Measurements from ENCODE around the gene PHACTR2.
A peak's percentile ranks its signal among the peaks of the same experiment; 100 is the strongest.
"Not testable (repeated sequence)": the region's sequence is repeated elsewhere in the genome, so short reads cannot be mapped to it uniquely, and the experiment has no call there.

PHACTR2 gene

DNA sequence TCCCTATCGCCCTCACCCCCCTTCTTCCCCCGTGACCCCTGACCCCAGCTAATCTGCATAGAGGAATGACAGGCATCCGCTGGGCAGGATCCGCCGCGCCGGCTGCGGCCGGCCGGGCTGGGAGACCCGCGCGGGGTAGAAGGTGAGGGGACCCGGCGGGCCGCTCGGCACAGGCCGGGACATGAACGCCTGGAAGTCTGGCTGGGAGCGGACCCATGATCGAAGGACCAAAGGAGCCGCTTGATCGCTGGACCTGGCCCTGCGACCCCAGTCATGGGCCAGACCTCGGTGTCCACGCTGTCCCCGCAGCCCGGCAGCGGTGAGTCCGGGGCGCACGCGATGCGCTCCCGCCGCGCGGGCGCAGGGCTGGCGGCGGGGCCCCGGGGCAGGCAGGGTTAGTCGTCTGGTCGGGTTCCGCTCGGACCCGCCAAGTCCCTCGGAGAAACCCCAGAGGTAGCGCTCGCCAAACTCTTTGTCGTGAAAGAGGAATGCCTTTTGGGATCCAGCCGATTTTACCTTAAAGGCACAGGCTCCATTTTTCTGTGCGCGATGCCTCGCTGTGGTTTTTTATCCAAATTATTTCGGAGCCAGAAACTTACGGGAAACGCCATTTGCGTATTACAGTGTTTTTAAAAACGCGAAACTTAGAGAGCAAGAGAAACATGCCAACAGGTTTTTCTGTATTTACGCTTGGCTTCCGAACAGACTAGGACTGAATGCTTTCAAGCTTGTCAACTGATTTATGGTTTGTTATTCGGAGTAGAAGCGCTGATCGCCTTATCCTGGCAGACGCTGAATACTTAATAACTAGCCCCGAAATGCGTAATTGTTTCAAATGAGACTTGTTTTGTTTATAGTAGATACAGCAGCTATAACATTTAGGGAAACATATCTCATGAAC lies at the start of gene PHACTR2:
PHACTR2 (plus strand) TSS at position 75 of the 901 bp plus-strand sequence; CDS start at position 274, 199 bp downstream.
- DNase-seq (ENCODE audit: low read depth in 2 of 2): peak in 1 of 2 donors; percentile 46

DNA sequence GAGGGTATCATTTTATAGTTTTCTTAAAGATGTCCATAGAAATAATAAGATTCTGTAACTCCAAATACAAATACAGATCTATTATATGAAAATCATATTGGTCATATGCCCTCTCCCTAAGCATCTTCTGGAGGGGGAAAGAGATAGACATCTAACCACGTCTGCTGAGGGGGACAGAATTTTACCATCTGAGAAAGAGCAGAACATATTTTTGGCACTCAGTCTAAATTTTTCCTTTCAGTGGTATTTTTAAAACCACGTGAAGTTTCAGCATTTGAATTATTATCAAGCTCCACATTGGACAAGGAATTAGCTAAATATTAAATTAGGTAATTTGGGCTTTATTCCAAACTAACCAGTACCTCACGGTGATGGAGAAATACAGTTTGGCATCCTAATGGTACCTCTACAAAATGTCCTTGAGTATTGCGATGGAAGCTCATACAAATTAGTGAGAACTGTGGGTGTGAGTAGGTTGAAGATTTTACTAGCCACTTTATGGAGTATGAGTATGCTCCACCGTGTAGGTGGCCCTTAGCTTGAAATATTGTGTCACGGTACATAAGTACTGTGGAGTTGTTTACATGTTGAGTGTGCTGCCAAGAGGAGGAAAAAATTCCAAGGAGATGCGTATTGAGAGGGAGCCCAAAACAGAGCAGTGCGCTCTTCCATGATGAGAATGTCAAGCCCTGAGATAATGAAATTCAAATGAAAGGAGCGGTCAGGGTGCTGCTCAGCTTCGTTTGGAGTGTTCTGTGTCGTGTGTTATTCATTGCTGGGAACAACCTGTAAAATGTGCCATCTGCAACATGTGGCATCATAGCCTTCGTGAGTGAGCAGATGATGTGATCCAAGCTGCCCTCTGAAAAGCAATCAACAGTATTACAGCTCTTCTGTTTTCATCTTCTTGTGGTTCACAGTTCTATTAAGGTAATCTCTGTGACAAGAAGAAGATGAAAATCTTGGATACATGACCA lies 48.4 kb upstream of the PHACTR2 start:
- DNase-seq (ENCODE audit: low read depth in 2 of 2): no peak

DNA sequence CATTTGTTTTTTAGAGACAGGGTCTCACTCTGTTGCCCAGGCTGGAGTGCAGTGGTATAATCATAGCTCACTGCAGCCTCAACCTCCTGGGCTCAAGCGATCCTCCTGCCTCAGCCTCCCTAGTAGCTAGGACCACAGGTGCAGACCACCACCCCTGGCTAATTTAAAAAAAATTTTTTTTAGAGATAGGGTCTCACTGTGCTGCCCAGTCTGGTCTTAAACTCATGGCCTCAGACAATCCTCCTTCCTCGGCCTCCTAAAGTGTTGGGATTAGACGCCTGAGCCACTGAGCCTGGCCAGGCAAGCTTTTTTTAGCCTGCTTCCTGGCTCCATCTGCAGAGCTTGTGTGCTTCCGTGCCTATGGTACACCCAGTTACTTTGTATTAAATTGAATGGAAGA lies 46.6 kb upstream of the PHACTR2 start:
- DNase-seq (ENCODE audit: low read depth in 2 of 2): not testable (repeated sequence)

DNA sequence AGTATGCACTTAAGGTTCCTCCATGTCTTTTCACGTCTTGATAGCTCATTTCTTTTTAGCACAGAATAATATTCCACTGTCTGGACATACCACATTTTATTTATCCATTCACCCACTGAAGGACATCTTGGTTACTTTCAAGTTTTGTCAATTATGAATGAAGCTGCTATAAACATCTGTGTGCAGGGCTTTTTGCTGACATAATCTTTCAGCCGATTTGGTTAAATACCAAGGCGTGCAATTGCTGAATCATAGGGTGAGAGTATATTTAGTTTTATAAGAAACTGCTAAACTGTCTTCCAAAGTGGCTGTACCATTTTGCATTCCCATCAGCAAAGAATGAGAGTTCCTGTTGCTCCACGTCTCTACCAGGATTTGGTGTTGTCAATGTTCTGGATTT lies 44.9 kb upstream of the PHACTR2 start:
- no peak for DNase-seq (ENCODE audit: low read depth in 2 of 2)

GRCh38 chr6:143634486-143634885 lies 43.3 kb upstream of the PHACTR2 start:
- DNase-seq (ENCODE audit: low read depth in 2 of 2): no peak

DNA sequence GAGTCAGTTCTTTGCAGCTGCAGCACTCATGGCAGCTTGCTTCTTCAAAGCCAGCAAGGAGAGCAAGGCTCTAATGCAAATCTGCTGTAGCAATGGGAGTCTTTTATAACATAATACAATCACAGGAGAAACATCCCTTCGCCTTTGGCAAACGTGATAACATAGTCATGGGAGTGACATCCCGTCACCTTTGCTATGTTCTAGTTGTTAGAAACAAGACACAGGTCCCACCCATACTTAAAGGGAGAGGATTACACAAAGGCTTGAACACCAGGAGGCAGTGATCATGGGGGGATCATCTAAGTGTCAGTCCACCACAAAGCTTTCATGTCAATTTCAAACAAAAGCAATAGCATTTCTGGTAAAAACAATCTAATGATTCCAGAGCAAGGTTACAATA lies 40.1 kb upstream of the PHACTR2 start:
- no peak for DNase-seq (ENCODE audit: low read depth in 2 of 2)

DNA sequence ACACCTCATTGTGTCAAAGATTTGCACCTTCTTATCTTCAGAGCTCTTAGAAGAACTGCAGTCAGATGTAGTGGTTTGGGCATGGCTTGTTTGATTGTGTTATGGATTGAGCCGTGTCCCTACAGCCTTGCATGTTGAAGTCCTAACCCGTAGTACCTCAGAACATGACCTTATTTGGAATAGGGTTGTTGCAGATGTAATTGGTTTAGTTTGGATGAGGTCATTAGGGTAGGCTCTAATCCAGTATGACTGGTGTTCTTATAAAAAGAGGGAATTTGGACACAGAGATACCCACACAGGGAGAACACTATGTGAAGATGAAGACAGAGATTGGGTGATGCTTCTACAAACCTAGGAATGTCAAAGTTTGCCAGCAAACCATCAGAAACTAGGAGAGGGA lies 35.4 kb upstream of the PHACTR2 start:
- no peak for DNase-seq (ENCODE audit: low read depth in 2 of 2)

DNA sequence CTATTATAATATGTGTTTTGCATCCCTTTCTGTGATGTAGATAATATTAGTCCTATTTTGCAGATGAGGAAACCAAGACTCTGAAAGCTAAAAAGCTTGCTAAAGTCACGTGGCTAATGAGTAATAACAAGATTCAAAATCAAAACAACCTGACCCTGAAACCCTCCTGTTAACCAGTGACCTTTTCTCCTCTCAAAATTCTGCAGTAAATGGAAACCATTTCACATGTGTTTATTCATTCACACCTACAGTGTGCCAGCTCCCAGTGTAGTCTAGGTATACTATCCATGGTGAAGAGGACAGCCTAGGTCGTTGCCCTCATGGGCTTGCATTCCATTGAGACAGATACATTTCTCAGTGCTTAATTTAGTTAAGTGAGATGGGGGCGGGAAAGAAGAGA lies 30.6 kb upstream of the PHACTR2 start:
- DNase-seq (ENCODE audit: low read depth in 2 of 2): no peak

DNA sequence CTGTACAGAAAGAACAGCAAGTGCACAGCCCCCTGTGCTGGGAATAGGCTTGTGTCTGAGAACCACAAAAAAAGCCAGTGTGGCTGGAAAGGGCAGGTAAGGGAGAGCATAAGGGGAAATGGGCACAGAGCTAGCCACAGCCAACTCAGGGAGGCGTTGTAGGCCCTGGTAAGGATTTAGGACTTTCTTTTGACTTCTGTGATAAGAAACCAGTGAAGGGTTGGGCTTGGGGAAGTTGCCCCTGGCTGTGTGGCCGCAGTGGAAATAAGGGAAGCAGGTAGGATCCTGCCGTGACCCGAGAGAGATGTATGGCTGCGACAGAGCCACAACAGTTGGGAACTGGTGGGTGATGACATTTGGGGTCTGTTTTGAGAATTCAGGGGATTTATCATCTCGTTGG lies 30.0 kb upstream of the PHACTR2 start:
- DNase-seq (ENCODE audit: low read depth in 2 of 2): no peak

DNA sequence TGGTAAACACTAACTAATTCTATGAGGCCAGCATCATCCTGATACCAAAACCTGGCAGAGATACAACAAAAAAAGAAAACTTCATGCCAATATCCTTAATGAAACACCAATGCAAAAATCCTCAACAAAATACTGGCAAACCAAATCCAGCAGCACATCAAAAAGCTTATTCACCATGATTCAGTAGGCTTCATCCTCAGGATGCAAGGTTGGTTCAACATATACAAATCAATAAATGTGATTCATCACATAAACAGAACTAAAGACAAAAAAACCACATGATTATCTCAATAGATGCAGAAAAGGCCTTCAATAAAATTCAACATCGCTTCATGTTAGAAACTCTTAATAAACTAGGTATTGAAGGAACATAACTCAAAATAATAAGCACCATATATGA lies 28.4 kb upstream of the PHACTR2 start:
- not testable (repeated sequence) for DNase-seq (ENCODE audit: low read depth in 2 of 2)

DNA sequence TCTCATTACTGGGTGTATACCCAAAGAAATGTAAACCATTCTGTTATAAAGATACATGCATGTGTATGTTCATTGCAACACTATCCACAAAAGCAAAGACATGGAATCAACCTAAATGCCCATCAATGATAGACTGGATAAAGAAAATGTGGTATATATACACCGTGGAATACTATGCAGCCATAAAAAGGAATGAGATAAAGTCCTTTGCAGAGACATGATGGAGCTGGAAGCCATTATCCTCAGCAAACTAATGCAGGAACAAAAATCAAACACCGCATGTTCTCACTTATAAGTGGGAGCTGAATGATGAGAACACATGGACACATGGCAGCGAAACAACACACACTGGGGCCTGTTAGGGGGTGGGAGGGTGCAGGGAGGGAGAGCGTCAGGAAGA lies 26.4 kb upstream of the PHACTR2 start:
- DNase-seq (ENCODE audit: low read depth in 2 of 2): not testable (repeated sequence)

DNA sequence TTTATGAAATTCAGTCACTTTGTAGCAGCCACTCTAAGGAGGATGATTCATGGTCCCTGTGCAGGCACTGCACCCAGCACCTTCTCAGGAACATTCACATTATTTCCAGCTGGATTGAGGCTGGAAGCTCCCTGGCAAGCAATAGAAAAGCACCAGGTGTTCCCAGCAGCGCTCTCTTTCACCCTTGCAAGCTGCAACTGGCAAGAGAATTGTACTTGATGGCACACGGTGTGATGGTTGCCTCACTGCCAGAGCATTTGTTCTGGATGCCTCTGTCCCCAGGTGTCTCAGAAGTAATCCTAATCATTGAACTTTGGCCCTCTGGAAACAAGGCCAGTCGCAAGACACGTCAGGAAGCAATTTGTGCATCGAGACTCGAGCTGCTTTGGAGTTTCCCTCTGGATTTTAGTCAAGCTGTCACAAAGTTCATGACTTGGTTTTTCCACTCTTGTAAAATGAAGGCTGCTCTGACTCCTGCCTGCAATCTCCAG lies 24.9 kb upstream of the PHACTR2 start:
- no peak for DNase-seq (ENCODE audit: low read depth in 2 of 2)

DNA sequence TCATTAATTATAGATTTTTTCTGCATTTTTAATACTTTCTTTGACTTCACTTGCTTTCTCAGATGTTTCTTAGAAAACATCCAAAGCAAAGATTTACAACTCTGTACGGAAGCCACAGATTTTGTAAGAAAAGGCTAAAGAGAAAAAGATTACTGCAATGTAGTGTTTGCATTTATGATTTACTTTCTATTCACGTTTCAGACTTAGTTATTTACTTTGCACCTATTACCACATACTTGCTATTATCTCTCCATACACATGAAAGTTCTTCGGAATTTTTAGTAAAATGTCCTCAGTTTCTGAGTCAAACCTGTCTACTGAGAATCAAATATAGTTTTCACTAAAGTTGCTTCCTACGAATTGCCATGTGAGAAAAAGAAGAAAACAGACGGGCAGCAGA lies 22.2 kb upstream of the PHACTR2 start:
- no peak for DNase-seq (ENCODE audit: low read depth in 2 of 2)

DNA sequence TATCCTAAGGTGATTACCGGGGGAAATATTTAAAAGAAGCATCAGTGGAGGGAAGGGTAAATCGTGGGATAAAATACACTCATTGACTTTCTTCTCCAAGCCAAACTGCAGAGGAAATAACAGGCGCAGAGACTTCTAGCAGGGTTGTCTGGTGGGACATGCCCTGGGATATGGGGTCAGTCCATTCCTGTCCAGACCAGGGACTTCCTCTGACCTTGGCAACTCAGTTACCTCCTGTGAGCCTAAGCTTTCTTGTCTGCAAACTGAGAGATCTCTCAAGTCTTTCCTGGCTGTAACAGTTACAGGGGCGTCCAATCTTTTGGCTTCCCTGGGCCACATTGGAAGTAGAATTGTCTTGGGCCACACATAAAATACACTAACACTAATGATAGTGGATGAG lies 21.7 kb upstream of the PHACTR2 start:
- DNase-seq (ENCODE audit: low read depth in 2 of 2): no peak

- DNase-seq (ENCODE audit: low read depth in 2 of 2): no peak
These were observed 20.0 kb upstream of the PHACTR2 start for GRCh38 chr6:143657809-143658208.

DNA sequence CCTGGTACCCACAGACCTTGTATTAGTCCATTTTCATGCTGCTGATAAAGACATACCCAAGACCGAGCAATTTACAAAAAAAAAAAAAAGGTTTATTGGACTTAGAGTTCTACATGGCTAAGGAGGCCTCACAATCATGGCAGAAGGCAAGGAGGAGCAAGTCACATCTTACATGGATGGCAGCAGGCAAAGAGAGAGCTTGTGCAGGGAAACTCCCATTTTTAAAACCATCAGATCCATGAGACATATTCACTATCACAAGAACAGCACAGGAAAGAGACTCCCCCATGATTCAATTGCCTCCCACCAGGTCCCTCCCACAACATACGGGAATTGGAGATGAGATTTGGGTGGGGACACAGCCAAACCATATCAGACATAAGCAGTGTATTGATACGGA lies 17.6 kb upstream of the PHACTR2 start:
- not testable (repeated sequence) for DNase-seq (ENCODE audit: low read depth in 2 of 2)

- DNase-seq (ENCODE audit: low read depth in 2 of 2): no peak
These were observed 13.6 kb upstream of the PHACTR2 start for GRCh38 chr6:143664171-143664570.

DNA sequence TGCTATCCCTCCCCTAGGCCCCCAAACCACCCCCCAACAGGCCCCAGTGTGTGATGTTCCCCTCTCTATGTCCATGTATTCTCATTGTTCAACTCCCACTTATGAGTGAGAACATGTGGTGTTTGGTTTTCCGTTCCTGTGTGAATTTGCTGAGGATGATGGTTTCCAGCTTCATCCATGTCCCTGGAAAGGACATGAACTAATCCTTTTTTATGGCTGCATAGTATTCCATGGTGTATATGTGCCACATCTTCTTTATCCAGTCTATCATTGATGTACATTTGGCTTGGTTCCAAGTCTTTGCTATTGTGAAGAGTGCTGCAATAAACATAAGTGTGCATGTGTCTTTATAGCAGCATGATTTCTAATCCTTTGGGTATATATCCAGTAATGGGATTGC lies 11.8 kb upstream of the PHACTR2 start:
- not testable (repeated sequence) for DNase-seq (ENCODE audit: low read depth in 2 of 2)

DNA sequence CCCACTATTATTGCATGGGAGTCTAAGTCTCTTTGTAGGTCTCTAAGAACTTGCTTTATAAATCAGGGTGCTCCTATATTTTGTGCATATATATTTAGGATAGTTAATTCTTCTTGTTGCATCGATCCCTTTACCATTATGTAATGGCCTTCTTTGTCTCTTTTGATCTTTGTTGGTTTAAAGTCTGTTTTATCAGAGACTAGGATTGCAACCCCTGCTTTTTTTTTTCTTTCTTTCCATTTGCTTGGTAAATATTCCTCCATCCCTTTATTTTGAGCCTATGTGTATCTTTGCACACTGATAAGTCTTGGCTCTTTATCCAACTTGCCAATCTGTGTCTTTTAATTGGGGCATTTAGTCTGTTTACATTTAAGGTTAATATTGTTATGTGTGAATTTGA lies 8.3 kb upstream of the PHACTR2 start:
- DNase-seq (ENCODE audit: low read depth in 2 of 2): not testable (repeated sequence)

DNA sequence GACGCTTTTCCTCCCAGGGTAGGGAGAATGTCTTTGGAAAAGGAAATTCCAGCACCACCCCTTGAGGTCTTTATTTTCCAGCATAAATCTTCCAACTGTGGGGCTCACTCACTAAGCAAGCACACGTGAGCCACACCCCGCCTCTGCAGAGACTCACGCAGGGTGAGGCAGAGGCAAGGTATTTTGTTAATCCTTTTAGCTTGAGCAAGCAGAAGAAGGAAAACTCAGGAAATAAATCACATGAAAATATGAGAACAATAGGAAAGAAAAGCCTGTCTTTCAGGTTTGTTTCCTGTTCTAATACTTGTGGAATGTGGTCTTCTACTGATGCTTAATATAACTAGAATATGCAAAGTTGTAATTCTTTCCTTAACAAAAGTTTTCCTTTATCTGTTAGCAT lies 4.1 kb upstream of the PHACTR2 start:
- DNase-seq (ENCODE audit: low read depth in 2 of 2): no peak

DNA sequence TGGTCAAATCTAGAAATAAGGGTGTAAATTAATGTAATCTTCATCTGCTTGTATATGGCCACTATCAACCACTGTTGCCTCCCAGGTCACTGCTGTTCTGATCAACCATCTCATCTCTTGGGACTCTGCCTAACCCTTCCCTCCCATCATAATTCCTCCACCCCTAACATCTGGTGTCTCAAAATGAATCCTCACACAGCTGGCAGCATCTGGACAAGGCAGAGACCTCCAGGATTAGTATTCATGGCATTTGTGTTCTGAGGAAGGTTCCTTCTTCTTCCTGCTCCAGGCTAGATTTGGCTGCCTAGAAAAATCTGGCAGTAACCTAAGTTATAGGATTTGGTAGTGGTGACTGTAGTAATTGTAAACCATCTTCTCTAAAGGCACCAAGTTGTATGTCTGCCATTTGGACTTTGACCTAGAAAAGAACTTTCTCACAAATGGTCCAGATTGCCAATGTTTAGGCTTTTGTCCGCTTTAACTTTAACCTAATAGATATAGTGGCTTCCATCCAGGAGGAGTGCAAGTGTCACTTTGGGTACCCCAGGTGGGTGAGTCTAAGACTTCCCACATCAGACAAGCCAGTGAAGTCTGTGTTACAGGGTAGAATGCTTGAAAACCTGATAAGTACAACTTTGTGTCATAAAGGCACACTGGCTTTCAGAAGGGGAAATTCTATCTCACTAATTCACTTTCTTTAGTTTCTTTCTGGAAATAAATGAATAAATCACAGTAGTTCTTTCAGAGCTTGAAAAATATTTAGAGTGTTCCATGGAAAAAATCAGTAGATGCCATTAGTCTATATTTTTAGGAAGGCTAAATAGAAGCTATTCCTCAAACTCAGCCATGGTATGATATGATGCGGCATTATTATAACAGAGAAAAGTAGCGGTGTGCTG lies 3.0 kb upstream of the PHACTR2 start:
- no peak for DNase-seq (ENCODE audit: low read depth in 2 of 2)
